Adrenal gland (tissue), 12 donors: ENCODE measurements around the gene IRX6. TPM values are rescaled to one million over a fixed set of nuclear protein-coding genes. Genes with fewer than 3 reads are reported as not detected.

ENCODE experiments used
- DNase-seq, 7 donors: peaks; one replicate each; pipeline ENCODE4 v3.0.0-alpha.2; 2019 to 2020
- H3K27ac ChIP-seq, 5 donors: fragments of 200-600 bp; sonication (generic) in 4 of 5; 1 replicate in 3 of 5; 2 replicates in 2 of 5; pipeline versions ENCODE4 v1.5.1 to v1.8.0; 2016 to 2020; ENCODE audit warnings: mild to moderate bottlenecking in 1 of 5
- H3K27me3 ChIP-seq: fragments of 200-600 bp; 2 replicates; pipeline ENCODE4 v1.8.0; 2021
- H3K36me3 ChIP-seq, 2 donors: fragments of 200-600 bp; replicated peaks in 1 of 2; 1 replicate in 1 of 2; 2 replicates in 1 of 2; pipeline versions ENCODE4 v1.5.1 to v1.8.0; 2018 to 2022
- H3K4me1 ChIP-seq, 2 donors: fragments of 200-600 bp; replicated peaks in 1 of 2; 1 replicate in 1 of 2; 2 replicates in 1 of 2; pipeline versions ENCODE4 v1.5.1 to v1.8.0; 2018 to 2021
- H3K4me3 ChIP-seq, 4 donors: fragments of 200-600 bp; sonication (generic) in 3 of 4; one replicate each; pipeline ENCODE4 v1.5.1; 2016 to 2018
- H3K9me3 ChIP-seq, 3 donors: fragments of 200-600 bp; sonication (generic) in 1 of 3; replicated peaks in 1 of 3; 1 replicate in 2 of 3; 2 replicates in 1 of 3; pipeline versions ENCODE4 v1.5.1 to v1.8.0; 2016 to 2021
- POLR2A ChIP-seq, 2 donors: fragments of 450-650 bp; IDR thresholded peaks; one replicate each; pipeline ENCODE4 v1.6.1; 2017; ENCODE audit warnings: antibody characterized with exemption in 2 of 2, mild to moderate bottlenecking in 2 of 2, moderate library complexity in 1 of 2
- WGBS, 4 donors: extraction: QIAGEN DNeasy Blood & Tissue Kit in 2 of 4; methylation state at CpG; one replicate each; pipeline versions ENCODE4 v1.1.5 to v1.1.7; 2013 to 2017; 5-methylcytosine and 5-hydroxymethylcytosine counted together
- intact Hi-C, 2 donors: fragments of 100-400 bp; cut with DNase I; formaldehyde crosslinking; loops; one replicate each; pipeline versions ENCODE4 v1.14.1 to v1.15.0; 2022 to 2023
- polyA plus RNA-seq, 3 donors: library from polyadenylated mRNA; stranded (reverse); fragments of 200-250 nt in 2 of 3; fragments of 350-450 nt in 1 of 3; fragmentation: Illumina TruSeq in 1 of 3; extraction: RNeasy Lipid Tissue Mini Kit (QIAGEN cat#74804) in 1 of 3; gene quantifications; one replicate each; pipeline ENCODE4 v1.2.3, GENCODE V29; 2013 to 2014
- total RNA-seq, 9 donors: library from RNA; depleted of rRNA in 4 of 9; stranded (reverse); fragments of >200 nt in 4 of 9; fragments of 120-200 nt in 1 of 9; fragmentation: NEBNext Ultra II Directional in 1 of 9; extraction: Animal tissue kit (Norgen Biotek cat#: 25700) in 1 of 9; gene quantifications; one replicate each; pipeline versions ENCODE4 v1.1.0 to v1.2.4, GENCODE V29; 2013 to 2023
- TF ChIP-seq, protein P1 (sequence below), 6 experiments: fragments of 450-650 bp in 4 of 6; fragments of 200-600 bp in 2 of 6; sonication (generic) in 1 of 6; IDR thresholded peaks; 1 replicate in 5 of 6; 2 replicates in 1 of 6; pipeline versions ENCODE4 v1.5.1 to v1.8.0; 2016 to 2021; ENCODE audit warnings: antibody characterized with exemption in 6 of 6, mild to moderate bottlenecking in 2 of 6, moderate library complexity in 1 of 6
- donor health status: healthy with polysubstance abuse.
- donor health status: Bipolar disorder and iron deficiency.
- donor health status: DM: yes; HTN: yes; CAD: no.
- donor health status: DM: no; HTN: no; CAD: no.
- donor health status: DM: no; HTN: no; CAD: no.
- donor health status: DM: yes; HTN: yes; CAD: no.

IRX6 gene
- total and polyA plus RNA-seq, 12 donors: 0.13 to 0.61 TPM; not detected in 10

DNA sequence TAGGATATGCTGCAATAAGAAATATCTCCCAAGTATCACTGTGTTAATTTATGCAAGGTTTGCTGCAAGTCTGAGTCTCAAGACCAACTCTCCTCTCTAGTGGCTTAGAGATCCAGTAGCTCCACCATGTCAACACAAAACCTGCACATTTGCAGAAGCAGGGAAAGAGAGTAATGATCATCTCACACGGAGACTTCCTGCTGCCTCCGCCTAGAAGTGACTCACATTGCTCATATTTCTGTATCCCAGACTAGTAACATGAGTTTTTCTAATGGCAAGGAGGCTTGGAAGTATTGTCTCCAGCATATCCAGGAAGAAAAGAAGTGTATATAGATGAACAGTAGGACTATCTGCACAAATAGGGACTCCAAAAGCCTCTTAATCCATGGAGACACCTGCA is 15.0 kb upstream of the IRX6 start:
- Histone ChIP-seq H3K36me3 (no peaks in the 10 kb centered on the region), H3K27me3 (peaks cover 3% of the 10 kb centered on the region), H3K27ac (no peak overlapping the region), H3K9me3 (no peaks in the 10 kb centered on the region), H3K4me3 (no peak overlapping the region), H3K4me1 (no peaks in the 10 kb centered on the region)
- intact Hi-C loops: no loop called here
- no peak for TF ChIP-seq POLR2A (IDR thresholded peaks at IDR 0.05)
- TF ChIP-seq, protein P1, sequence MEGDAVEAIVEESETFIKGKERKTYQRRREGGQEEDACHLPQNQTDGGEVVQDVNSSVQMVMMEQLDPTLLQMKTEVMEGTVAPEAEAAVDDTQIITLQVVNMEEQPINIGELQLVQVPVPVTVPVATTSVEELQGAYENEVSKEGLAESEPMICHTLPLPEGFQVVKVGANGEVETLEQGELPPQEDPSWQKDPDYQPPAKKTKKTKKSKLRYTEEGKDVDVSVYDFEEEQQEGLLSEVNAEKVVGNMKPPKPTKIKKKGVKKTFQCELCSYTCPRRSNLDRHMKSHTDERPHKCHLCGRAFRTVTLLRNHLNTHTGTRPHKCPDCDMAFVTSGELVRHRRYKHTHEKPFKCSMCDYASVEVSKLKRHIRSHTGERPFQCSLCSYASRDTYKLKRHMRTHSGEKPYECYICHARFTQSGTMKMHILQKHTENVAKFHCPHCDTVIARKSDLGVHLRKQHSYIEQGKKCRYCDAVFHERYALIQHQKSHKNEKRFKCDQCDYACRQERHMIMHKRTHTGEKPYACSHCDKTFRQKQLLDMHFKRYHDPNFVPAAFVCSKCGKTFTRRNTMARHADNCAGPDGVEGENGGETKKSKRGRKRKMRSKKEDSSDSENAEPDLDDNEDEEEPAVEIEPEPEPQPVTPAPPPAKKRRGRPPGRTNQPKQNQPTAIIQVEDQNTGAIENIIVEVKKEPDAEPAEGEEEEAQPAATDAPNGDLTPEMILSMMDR (IDR thresholded peaks at IDR 0.05): no peak
- no peak for DNase-seq
- WGBS, 4 donors: 73 to 90% (median 81%) methylated on average over 2 of the region's 2 CpGs

DNA sequence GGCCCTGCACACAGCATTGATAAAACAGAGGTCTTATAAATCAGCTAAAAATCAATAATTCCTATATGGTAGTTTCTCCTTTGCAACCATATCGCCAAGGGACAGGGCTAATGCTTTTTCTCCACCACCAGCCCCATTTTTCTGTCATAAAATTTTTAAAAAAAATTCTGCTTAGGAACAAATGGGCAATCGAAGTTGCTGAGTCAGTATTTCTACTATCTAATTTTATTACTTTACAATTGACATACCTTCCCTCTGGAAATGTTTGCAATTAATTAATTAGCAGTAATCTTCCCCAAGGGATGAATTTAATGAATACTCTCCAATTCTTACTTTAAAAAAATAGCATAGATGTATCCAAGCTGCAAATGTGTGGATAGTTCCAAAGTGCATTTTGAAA is 1.7 kb upstream of the IRX6 start:
- DNase-seq: no peak
- 55 to 69% (median 63%) methylated on average over 2 of the region's 2 CpGs for WGBS, 4 donors
- Histone ChIP-seq H3K4me3 (no peak overlapping the region), H3K36me3 (no peaks in the 10 kb centered on the region), H3K27me3 (peaks cover 41% of the 10 kb centered on the region), H3K9me3 (no peaks in the 10 kb centered on the region), H3K27ac (no peak overlapping the region), H3K4me1 (no peaks in the 10 kb centered on the region)
- TF ChIP-seq, protein P1 (IDR thresholded peaks at IDR 0.05): no peak
- no peak for TF ChIP-seq POLR2A (IDR thresholded peaks at IDR 0.05)
- intact Hi-C loops: no loop called here

DNA sequence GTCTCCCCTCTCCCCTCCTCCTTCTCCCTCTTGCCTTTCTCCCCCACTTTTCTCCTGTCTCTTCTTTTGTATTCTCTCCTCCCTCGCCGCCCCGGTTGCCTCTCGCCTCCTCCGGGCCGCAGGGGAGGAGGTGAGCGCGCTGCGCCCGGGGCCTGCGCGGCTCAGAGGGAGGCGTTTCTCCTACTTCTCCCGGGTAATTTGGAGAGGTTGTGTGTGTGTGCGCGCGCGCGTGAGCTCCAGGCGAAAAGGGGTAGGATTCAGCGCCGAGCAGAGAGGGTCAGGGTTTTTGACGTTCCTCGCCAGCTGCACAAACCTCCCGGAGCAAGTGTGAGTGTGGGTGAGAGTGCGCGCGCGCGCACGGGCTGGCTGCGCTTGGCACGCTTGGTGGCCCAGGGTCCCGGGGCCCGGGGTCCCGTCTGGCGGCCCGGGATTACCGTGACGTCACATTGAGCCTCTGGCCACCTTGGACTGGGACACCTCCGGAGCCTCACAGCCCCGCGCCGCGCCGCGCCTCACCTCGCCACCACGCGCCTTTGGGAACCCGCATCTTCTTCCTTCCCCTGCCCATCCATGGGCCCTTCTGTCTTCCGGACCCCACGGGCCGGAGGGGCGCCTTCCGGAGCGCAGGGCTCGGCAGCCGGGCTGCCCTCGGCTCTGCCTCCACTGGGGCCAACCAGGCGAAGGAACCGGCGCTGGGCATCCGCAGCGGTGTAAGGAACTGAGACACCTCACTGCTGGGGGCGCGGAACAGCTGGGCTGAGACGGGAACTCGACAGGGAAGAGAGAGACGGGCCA is 479 bp downstream of the IRX6 start:
- Histone ChIP-seq H3K27ac (no peak overlapping the region), H3K36me3 (no peaks in the 10 kb centered on the region), H3K4me3 (no peak overlapping the region), H3K9me3 (no peaks in the 10 kb centered on the region), H3K4me1 (no peaks in the 10 kb centered on the region), H3K27me3 (peaks cover 52% of the 10 kb centered on the region)
- DNase-seq: peak in 1 of 7 donors; percentile 10
- TF ChIP-seq POLR2A (IDR thresholded peaks at IDR 0.05): no peak
- WGBS, 4 donors: 1 to 7% (median 2%) methylated on average over 19 to 70 of the region's 70 CpGs
- intact Hi-C loops: no loop called here

DNA sequence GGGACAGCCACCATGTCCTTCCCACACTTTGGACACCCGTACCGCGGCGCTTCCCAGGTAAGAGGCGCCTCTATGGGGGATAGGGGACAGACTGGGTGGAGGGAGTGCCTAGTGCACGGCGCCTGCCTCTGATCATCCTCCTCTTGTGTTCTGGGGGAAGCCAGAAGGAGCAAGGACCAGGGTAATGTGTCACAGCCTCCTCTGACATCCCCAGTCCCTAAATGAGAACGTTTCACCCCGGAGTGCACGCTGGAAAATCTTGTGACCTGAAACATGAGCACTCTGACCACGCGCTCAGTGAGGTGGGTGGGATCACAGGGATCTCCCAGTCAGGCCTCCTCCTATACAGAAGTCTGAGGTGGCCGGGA is 1.1 kb downstream of the IRX6 start:
- no peaks in the 10 kb centered on the region for H3K36me3 ChIP-seq
- no peaks in the 10 kb centered on the region for H3K4me1 ChIP-seq
- WGBS, 4 donors: 1 to 7% (median 3%) methylated on average over 3 to 13 of the region's 13 CpGs
- H3K9me3 ChIP-seq: no peaks in the 10 kb centered on the region
- H3K27me3 ChIP-seq: peaks cover 54% of the 10 kb centered on the region
- intact Hi-C loops: no loop called here
- TF ChIP-seq, protein P1 (IDR thresholded peaks at IDR 0.05): no peak
- no peak for TF ChIP-seq POLR2A (IDR thresholded peaks at IDR 0.05)
- no peak overlapping the region for H3K4me3 ChIP-seq
- peak in 1 of 7 donors; percentile 17 for DNase-seq
- H3K27ac ChIP-seq: no peak overlapping the region
